Nephron (organoid): Measurements from ENCODE around the gene PTH1R.

Experiments
- H3K27ac Mint-ChIP-seq, 3 experiments: 2 replicates each; pipeline ENCODE4 v1.8.0; 2020; ENCODE audit warnings: mixed read lengths in 3 of 3, mild to moderate bottlenecking in 2 of 3, moderate library complexity in 1 of 3
- H3K27me3 Mint-ChIP-seq: 2 replicates; pipeline ENCODE4 v1.8.0; 2021; ENCODE audit warnings: low read depth, mild to moderate bottlenecking, moderate library complexity, mixed read lengths
- H3K36me3 Mint-ChIP-seq: 2 replicates; pipeline ENCODE4 v1.8.0; 2020; ENCODE audit warnings: low read depth, mixed read lengths
- H3K4me1 Mint-ChIP-seq: 2 replicates; pipeline ENCODE4 v1.8.0; 2020; ENCODE audit warnings: mixed read lengths
- H3K4me3 Mint-ChIP-seq, 3 experiments: 2 replicates each; pipeline ENCODE4 v1.8.0; 2020; ENCODE audit warnings: mild to moderate bottlenecking in 3 of 3, mixed read lengths in 3 of 3, moderate library complexity in 2 of 3
- H3K9me3 Mint-ChIP-seq: 2 replicates; pipeline ENCODE4 v1.8.0; 2020; ENCODE audit warnings: mixed read lengths
- TF ChIP-seq, protein P1 (sequence below), 3 experiments: fragments of 200-600 bp; sonication (generic); IDR thresholded peaks; one replicate each; pipeline ENCODE4 v1.5.0; 2021; ENCODE audit warnings: antibody characterized with exemption in 3 of 3; ENCODE audit not compliant: unreplicated experiment in 3 of 3

PTH1R gene

DNA sequence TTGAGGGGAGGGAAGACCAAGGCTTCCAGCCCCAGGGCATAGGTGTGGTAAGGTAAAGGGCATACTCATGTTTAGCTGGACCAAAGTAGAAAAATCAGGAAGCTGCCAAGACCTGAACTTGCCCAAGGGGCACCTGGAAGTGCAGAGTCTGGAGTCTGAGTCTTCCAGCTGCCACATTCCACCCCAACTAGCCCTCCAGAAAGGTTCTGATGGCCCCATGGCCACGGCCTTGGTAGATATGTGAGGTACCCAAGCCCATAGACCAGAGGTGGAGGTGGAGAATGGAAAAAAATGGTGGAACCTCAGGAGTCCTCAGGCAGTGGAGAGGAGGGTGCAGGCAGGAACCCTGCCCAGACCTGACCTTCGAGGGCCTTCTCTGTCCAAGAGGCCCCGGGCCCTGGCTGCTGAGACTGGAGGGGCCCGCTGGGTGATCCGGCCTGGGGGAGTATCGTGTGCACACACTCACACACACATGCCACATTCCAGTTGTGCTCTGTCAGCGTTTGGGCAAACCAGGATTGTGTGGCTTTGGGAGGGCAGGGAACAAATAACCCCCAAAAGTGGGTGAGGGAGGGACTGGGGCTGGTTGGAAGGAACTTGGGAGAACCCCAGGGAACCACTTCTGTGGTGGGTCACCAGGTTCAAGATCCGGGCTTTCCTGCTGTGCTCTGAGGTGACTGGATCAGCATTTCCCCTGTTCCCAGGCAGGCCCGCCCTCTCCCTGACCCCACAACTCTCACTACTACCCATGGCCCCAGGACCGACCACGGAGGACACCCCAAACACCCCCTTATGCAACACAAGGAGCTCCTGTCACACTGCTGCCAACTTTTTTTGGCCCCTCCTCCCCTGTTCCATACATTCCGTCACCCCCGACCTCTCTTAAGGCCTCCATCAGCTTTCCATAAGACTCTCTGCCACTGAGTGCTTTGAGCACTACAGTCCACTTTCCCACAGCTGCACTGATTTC is 25.9 kb upstream of the PTH1R start:
- Mint-ChIP-seq H3K4me3 (no peak overlapping the region), H3K27me3 (peaks cover 7% of the 10 kb centered on the region), H3K36me3 (no peaks in the 10 kb centered on the region), H3K4me1 (peaks cover 57% of the 10 kb centered on the region), H3K27ac (peak overlapping the region; percentile 74 to 99 (median 93)), H3K9me3 (no peaks in the 10 kb centered on the region)
- TF ChIP-seq, protein P1, sequence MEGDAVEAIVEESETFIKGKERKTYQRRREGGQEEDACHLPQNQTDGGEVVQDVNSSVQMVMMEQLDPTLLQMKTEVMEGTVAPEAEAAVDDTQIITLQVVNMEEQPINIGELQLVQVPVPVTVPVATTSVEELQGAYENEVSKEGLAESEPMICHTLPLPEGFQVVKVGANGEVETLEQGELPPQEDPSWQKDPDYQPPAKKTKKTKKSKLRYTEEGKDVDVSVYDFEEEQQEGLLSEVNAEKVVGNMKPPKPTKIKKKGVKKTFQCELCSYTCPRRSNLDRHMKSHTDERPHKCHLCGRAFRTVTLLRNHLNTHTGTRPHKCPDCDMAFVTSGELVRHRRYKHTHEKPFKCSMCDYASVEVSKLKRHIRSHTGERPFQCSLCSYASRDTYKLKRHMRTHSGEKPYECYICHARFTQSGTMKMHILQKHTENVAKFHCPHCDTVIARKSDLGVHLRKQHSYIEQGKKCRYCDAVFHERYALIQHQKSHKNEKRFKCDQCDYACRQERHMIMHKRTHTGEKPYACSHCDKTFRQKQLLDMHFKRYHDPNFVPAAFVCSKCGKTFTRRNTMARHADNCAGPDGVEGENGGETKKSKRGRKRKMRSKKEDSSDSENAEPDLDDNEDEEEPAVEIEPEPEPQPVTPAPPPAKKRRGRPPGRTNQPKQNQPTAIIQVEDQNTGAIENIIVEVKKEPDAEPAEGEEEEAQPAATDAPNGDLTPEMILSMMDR (IDR thresholded peaks at IDR 0.05; ENCODE audit: unreplicated experiment in 3 of 3), result no peak

DNA sequence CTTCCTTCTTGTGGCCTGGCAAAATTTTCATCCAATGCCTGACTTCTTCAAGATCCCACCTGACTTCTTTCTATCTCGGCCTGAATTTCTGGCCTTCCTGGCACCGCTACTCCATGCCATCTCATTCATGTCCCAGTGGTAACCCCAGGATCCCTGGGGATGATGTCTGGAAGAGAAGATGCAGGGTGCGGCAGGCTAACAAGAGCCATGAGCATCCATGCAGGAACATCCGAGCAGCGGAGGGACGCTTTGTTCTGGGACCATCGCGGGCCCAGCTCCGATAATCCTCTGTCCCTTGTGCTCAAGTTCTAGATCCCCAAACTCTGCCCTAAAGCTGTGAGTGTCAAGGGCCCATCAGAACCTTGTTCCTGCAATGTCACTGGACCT is 25.2 kb upstream of the PTH1R start:
- Mint-ChIP-seq H3K36me3 (no peaks in the 10 kb centered on the region), H3K27ac (peak overlapping the region; percentile 46 to 99 (median 70)), H3K4me3 (no peak overlapping the region), H3K4me1 (peaks cover 57% of the 10 kb centered on the region), H3K9me3 (no peaks in the 10 kb centered on the region), H3K27me3 (peaks cover 7% of the 10 kb centered on the region)
- TF ChIP-seq, protein P1 (IDR thresholded peaks at IDR 0.05; ENCODE audit: unreplicated experiment in 3 of 3), result no peak

- H3K9me3 Mint-ChIP-seq, result no peaks in the 10 kb centered on the region
- H3K4me3 Mint-ChIP-seq, result no peak overlapping the region
- H3K4me1 Mint-ChIP-seq, result peaks cover 52% of the 10 kb centered on the region
- TF ChIP-seq, protein P1 (IDR thresholded peaks at IDR 0.05; ENCODE audit: unreplicated experiment in 3 of 3), result no peak
- H3K27me3 Mint-ChIP-seq, result peaks cover 7% of the 10 kb centered on the region
- no peaks in the 10 kb centered on the region for H3K36me3 Mint-ChIP-seq
- H3K27ac Mint-ChIP-seq, result peak overlapping the region; percentile 17 to 99 (median 65)
Measured at GRCh38 chr3:46852839-46853355, 24.6 kb upstream of the PTH1R start.

GRCh38 chr3:46853441-46854415 is 23.8 kb upstream of the PTH1R start:
- peaks cover 7% of the 10 kb centered on the region for H3K27me3 Mint-ChIP-seq
- H3K27ac Mint-ChIP-seq, result peak overlapping the region; percentile 17 to 67 (median 65)
- no peaks in the 10 kb centered on the region for H3K36me3 Mint-ChIP-seq
- TF ChIP-seq, protein P1 (IDR thresholded peaks at IDR 0.05; ENCODE audit: unreplicated experiment in 3 of 3), result no peak
- no peak overlapping the region for H3K4me3 Mint-ChIP-seq
- H3K4me1 Mint-ChIP-seq, result peaks cover 43% of the 10 kb centered on the region
- no peaks in the 10 kb centered on the region for H3K9me3 Mint-ChIP-seq

- TF ChIP-seq, protein P1 (IDR thresholded peaks at IDR 0.05; ENCODE audit: unreplicated experiment in 3 of 3), result no peak
- Mint-ChIP-seq H3K36me3 (no peaks in the 10 kb centered on the region), H3K27ac (peak overlapping the region in 2 of 3 experiments; percentile 18 to 67), H3K4me3 (no peak overlapping the region), H3K27me3 (peaks cover 7% of the 10 kb centered on the region), H3K4me1 (peaks cover 38% of the 10 kb centered on the region), H3K9me3 (no peaks in the 10 kb centered on the region)
Measured at GRCh38 chr3:46854555-46854991, 22.9 kb upstream of the PTH1R start.
